Hepatocyte (in vitro differentiated cells): ENCODE data around the gene CEP85L.

Experiments
- CTCF ChIP-seq: fragments of 200-600 bp; sonication (generic); IDR thresholded peaks from 2 replicates; pipeline ENCODE4 v1.5.1; 2016; ENCODE audit warnings: antibody characterized with exemption, mild to moderate bottlenecking; ENCODE audit not compliant: poor library complexity
- EZH2 ChIP-seq: fragments of 200-600 bp; sonication (generic); IDR thresholded peaks from 2 replicates; pipeline ENCODE4 v1.6.1; 2016; ENCODE audit warnings: antibody characterized with exemption, mild to moderate bottlenecking, borderline replicate concordance
- EZH2phosphoT487 ChIP-seq: fragments of 200-600 bp; sonication (generic); IDR thresholded peaks from one replicate; pipeline ENCODE4 v1.6.1; 2018; ENCODE audit warnings: antibody characterized with exemption, mild to moderate bottlenecking, low read depth, moderate library complexity; ENCODE audit not compliant: unreplicated experiment, severe bottlenecking

DNA sequence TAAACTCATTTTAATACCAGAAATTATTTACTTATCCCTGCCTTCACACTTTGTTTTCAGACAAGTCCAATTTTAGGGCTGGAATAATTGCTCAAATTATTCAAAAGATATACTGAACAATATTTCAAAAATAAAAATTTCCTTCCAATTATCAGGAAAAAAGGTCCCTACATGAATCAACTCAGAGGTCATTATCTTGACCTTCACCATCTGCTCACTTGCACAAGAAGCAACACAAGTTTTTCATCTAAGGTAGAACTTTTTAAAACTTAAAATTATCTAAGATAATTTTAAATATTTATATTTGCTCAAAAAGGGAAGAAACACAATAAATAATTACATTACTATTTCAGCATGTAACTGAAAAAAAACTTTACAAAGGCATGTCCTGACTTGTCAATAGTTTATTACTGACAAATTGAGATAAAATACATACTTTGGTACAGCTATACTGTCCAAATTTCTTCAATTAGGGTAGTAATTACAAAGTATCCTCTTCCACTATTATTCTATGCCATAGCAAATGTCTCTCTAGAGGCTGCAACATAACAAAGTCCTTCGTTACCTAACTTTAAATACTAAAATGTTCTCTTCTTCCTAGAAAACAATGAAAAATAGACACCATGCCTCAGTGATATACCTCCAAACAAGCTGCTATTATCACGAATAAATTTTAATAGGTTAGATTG, 2.4 kb downstream of the CEP85L start:
- TF ChIP-seq CTCF (no peak), EZH2 (no peak), EZH2phosphoT487 (no peak)
